ENCODE measurements around the gene GRIK3.
"Not testable (repeated sequence)": the region's sequence is repeated elsewhere in the genome, so short reads cannot be mapped to it uniquely, and the experiment has no call there.

GRIK3 gene

GRCh38 chr1:37034121-37035013 is at the start of gene GRIK3:
TSS of gene GRIK3 (minus strand) at chr1:37034515. CDS start at chr1:37034108, 407 bp downstream.
- no peak for DNase-seq

- no peak for DNase-seq
Measured at GRCh38 chr1:37084013-37084412, 49.7 kb upstream of the GRIK3 start.

- DNase-seq = no peak
Measured at GRCh38 chr1:37083603-37084002, 49.3 kb upstream of the GRIK3 start.

GRCh38 chr1:37080296-37080986 is 46.1 kb upstream of the GRIK3 start:
- DNase-seq = not testable (repeated sequence)

- no peak for DNase-seq
Measured at GRCh38 chr1:37078866-37079265, 44.6 kb upstream of the GRIK3 start.

GRCh38 chr1:37076168-37076567 is 41.9 kb upstream of the GRIK3 start:
- no peak for DNase-seq

GRCh38 chr1:37073854-37074379 is 39.6 kb upstream of the GRIK3 start:
- DNase-seq = no peak

- DNase-seq = no peak
Measured at GRCh38 chr1:37073152-37073853, 39.0 kb upstream of the GRIK3 start.

- no peak for DNase-seq
Measured at GRCh38 chr1:37071829-37072228, 37.5 kb upstream of the GRIK3 start.

GRCh38 chr1:37070126-37070525 is 35.8 kb upstream of the GRIK3 start:
- DNase-seq = no peak

GRCh38 chr1:37069406-37069805 is 35.1 kb upstream of the GRIK3 start:
- DNase-seq = no peak

GRCh38 chr1:37068897-37069296 is 34.6 kb upstream of the GRIK3 start:
- no peak for DNase-seq

GRCh38 chr1:37068260-37068659 is 33.9 kb upstream of the GRIK3 start:
- DNase-seq = no peak

GRCh38 chr1:37064039-37064438 is 29.7 kb upstream of the GRIK3 start:
- no peak for DNase-seq

- DNase-seq = no peak
Measured at GRCh38 chr1:37059346-37059745, 25.0 kb upstream of the GRIK3 start.

- no peak for DNase-seq
Measured at GRCh38 chr1:37058424-37058988, 24.2 kb upstream of the GRIK3 start.

- no peak for DNase-seq
Measured at GRCh38 chr1:37056325-37056724, 22.0 kb upstream of the GRIK3 start.

- no peak for DNase-seq
Measured at GRCh38 chr1:37055631-37056030, 21.3 kb upstream of the GRIK3 start.

- no peak for DNase-seq
Measured at GRCh38 chr1:37053173-37053572, 18.9 kb upstream of the GRIK3 start.

- DNase-seq = peak; percentile 1
Measured at GRCh38 chr1:37052120-37052519, 17.8 kb upstream of the GRIK3 start.

- no peak for DNase-seq
Measured at GRCh38 chr1:37051346-37051745, 17.0 kb upstream of the GRIK3 start.

GRCh38 chr1:37047542-37047941 is 13.2 kb upstream of the GRIK3 start:
- DNase-seq = no peak

GRCh38 chr1:37043101-37043500 is 8.8 kb upstream of the GRIK3 start:
- DNase-seq = no peak
